H1 (cell line): Measurements from ENCODE around the gene CTIF. TPM values are rescaled to one million over a fixed set of nuclear protein-coding genes. Genes with fewer than 3 reads are reported as not detected.

Experiments used
- CTCF ChIA-PET: fragments of 300-600 bp; sonication (Branson Sonifier 250); formaldehyde crosslinking; loops from one replicate; lab custom pipeline; 2021; ENCODE audit not compliant: partially characterized antibody; lab: Charles Lee
- POLR2A ChIA-PET: fragments of 300-600 bp; sonication (Branson Sonifier 250); formaldehyde crosslinking; loops from one replicate; lab custom pipeline; 2021; ENCODE audit warnings: inconsistent platforms; ENCODE audit not compliant: partially characterized antibody; lab: Charles Lee
- DNase-seq, 2 experiments: peaks; one replicate each; pipeline versions ENCODE4 v3.0.0 to v3.0.0-alpha.2; 2010 to 2022; ENCODE audit warnings: low spot score in 2 of 2, low read depth in 1 of 2, mixed read lengths in 1 of 2
- FAIRE-seq: peaks from 2 replicates; lab custom pipeline; 2011; peaks lifted over from hg19 to GRCh38; lab: Jason Lieb, UNC
- H2AFZ ChIP-seq: 2 replicates; pipeline ENCODE4 v1.8.1; 2012; ENCODE audit warnings: low read length, inconsistent platforms
- H2AK5ac ChIP-seq: 2 replicates; pipeline ENCODE4 v1.6.1; 2013; ENCODE audit warnings: low read depth, low read length
- H2BK120ac ChIP-seq: replicated peaks from 2 replicates; pipeline ENCODE3; 2013; ENCODE audit warnings: low read depth, low read length, inconsistent platforms
- H2BK12ac ChIP-seq: 2 replicates; pipeline ENCODE4 v1.6.1; 2013; ENCODE audit warnings: low read depth, low read length
- H2BK15ac ChIP-seq: 2 replicates; pipeline ENCODE4 v1.6.1; 2013; ENCODE audit warnings: low read length
- H2BK20ac ChIP-seq: 2 replicates; pipeline ENCODE4 v1.6.1; 2013; ENCODE audit warnings: low read length
- H2BK5ac ChIP-seq: 2 replicates; pipeline ENCODE4 v1.6.1; 2013; ENCODE audit warnings: low read depth, low read length
- H3K14ac ChIP-seq: 2 replicates; pipeline ENCODE4 v1.6.1; 2013; ENCODE audit warnings: inconsistent platforms; ENCODE audit not compliant: insufficient read length
- H3K18ac ChIP-seq: 2 replicates; pipeline ENCODE4 v1.6.1; 2013; ENCODE audit warnings: low read length; ENCODE audit errors: extremely low read depth
- H3K23ac ChIP-seq: 2 replicates; pipeline ENCODE4 v1.6.1; 2013; ENCODE audit warnings: inconsistent platforms; ENCODE audit not compliant: insufficient read length
- H3K23me2 ChIP-seq: 2 replicates; pipeline ENCODE4 v1.6.1; 2013; ENCODE audit warnings: low read depth, low read length
- H3K27ac ChIP-seq: 2 replicates; pipeline ENCODE4 v1.6.1; 2011; ENCODE audit warnings: low read depth, low read length, inconsistent platforms
- H3K27me3 ChIP-seq, 4 experiments: replicated peaks in 1 of 4; 1 replicate in 1 of 4; 2 replicates in 3 of 4; pipeline versions ENCODE4 v1.6.1 to v1.8.1; 2011 to 2013; ENCODE audit warnings: low read length in 3 of 4, mild to moderate bottlenecking in 3 of 4, inconsistent platforms in 2 of 4, mixed read lengths in 2 of 4, moderate library complexity in 1 of 4; ENCODE audit not compliant: control insufficient read depth in 3 of 4, insufficient read depth in 3 of 4; ENCODE audit errors: extremely low read depth in 1 of 4
- H3K36me3 ChIP-seq, 4 experiments: 2 replicates each; pipeline versions ENCODE4 v1.6.1 to v1.8.1; 2011 to 2013; ENCODE audit warnings: mild to moderate bottlenecking in 4 of 4, low read length in 3 of 4, moderate library complexity in 2 of 4, control low read depth in 1 of 4, inconsistent platforms in 1 of 4; ENCODE audit not compliant: insufficient read depth in 4 of 4, control insufficient read depth in 2 of 4
- H3K4ac ChIP-seq: replicated peaks from 2 replicates; pipeline ENCODE3; 2013; ENCODE audit warnings: low read length, low read depth, mixed read lengths, inconsistent platforms; ENCODE audit not compliant: insufficient read length
- H3K4me1 ChIP-seq, 4 experiments: replicated peaks in 1 of 4; 1 replicate in 1 of 4; 2 replicates in 3 of 4; pipeline versions ENCODE4 v1.6.1 to v1.8.1; 2011 to 2013; ENCODE audit warnings: low read length in 3 of 4, inconsistent platforms in 2 of 4, mixed read lengths in 1 of 4; ENCODE audit not compliant: insufficient read depth in 4 of 4, control insufficient read depth in 3 of 4
- H3K4me2 ChIP-seq, 2 experiments: 2 replicates each; pipeline versions ENCODE4 v1.6.1 to v1.8.1; 2011 to 2013; ENCODE audit warnings: low read depth in 2 of 2, low read length in 2 of 2, control low read depth in 1 of 2, inconsistent platforms in 1 of 2, mild to moderate bottlenecking in 1 of 2; ENCODE audit not compliant: insufficient read depth in 1 of 2
- H3K4me3 ChIP-seq, 4 experiments: fragments of 200-600, 300-600 bp in 1 of 4; sonication (generic), shearing (Covaris generic), sonication (Bioruptor Twin) in 1 of 4; 2 replicates each; pipeline versions ENCODE4 v1.5.1 to v1.8.1; 2011 to 2016; ENCODE audit warnings: low read length in 4 of 4, low read depth in 3 of 4, control low read depth in 2 of 4, inconsistent platforms in 2 of 4, mild to moderate bottlenecking in 2 of 4, mixed read lengths in 1 of 4, moderate library complexity in 1 of 4; ENCODE audit not compliant: insufficient read depth in 2 of 4; ENCODE audit errors: extremely low read depth in 1 of 4
- H3K56ac ChIP-seq: replicated peaks from 2 replicates; pipeline ENCODE3; 2013; ENCODE audit warnings: low read depth, mild to moderate bottlenecking, mixed read lengths, low read length, inconsistent platforms; ENCODE audit not compliant: insufficient read length
- H3K79me1 ChIP-seq: 2 replicates; pipeline ENCODE4 v1.6.1; 2013; ENCODE audit warnings: low read depth, low read length, control low read depth
- H3K79me2 ChIP-seq, 2 experiments: 2 replicates each; pipeline versions ENCODE4 v1.6.1 to v1.8.1; 2012 to 2013; ENCODE audit warnings: low read length in 2 of 2, mild to moderate bottlenecking in 2 of 2, inconsistent platforms in 1 of 2; ENCODE audit not compliant: insufficient read depth in 2 of 2, control insufficient read depth in 1 of 2
- H3K9ac ChIP-seq, 4 experiments: replicated peaks in 1 of 4; 1 replicate in 1 of 4; 2 replicates in 3 of 4; pipeline versions ENCODE4 v1.6.1 to v1.8.1; 2011 to 2013; ENCODE audit warnings: low read depth in 3 of 4, low read length in 3 of 4, control low read depth in 2 of 4, mild to moderate bottlenecking in 2 of 4, moderate library complexity in 2 of 4, inconsistent platforms in 1 of 4; ENCODE audit errors: extremely low read depth in 1 of 4
- H3K9me3 ChIP-seq, 2 experiments: 2 replicates each; pipeline versions ENCODE4 v1.6.1 to v1.8.1; 2012 to 2013; ENCODE audit warnings: mild to moderate bottlenecking in 2 of 2, moderate library complexity in 2 of 2, control low read depth in 1 of 2, inconsistent platforms in 1 of 2, low read depth in 1 of 2, low read length in 1 of 2, mixed read lengths in 1 of 2; ENCODE audit not compliant: insufficient read depth in 2 of 2
- H4K20me1 ChIP-seq, 2 experiments: replicated peaks in 1 of 2; 2 replicates each; pipeline versions ENCODE3 to v1.8.1; 2011 to 2013; ENCODE audit warnings: inconsistent platforms in 2 of 2, low read length in 2 of 2, mild to moderate bottlenecking in 1 of 2; ENCODE audit not compliant: insufficient read depth in 2 of 2, control insufficient read depth in 1 of 2
- H4K5ac ChIP-seq: 2 replicates; pipeline ENCODE4 v1.6.1; 2013; ENCODE audit warnings: low read length, low read depth, mixed read lengths, inconsistent platforms; ENCODE audit not compliant: insufficient read length
- H4K8ac ChIP-seq: 2 replicates; pipeline ENCODE4 v1.8.0; 2013; ENCODE audit warnings: mild to moderate bottlenecking, moderate library complexity, low read length, inconsistent platforms; ENCODE audit not compliant: insufficient read depth; ENCODE audit errors: extremely low read depth
- H4K91ac ChIP-seq: replicated peaks from 2 replicates; pipeline ENCODE3; 2013; ENCODE audit warnings: low read length, mixed read lengths, inconsistent platforms; ENCODE audit not compliant: insufficient read length
- ASH2L ChIP-seq: fragments of 200-600, 300-600 bp; sonication (generic); IDR thresholded peaks from one replicate; pipeline ENCODE4 v1.7.1; 2017; ENCODE audit warnings: low read length
- BCL11A ChIP-seq, 2 experiments: IDR thresholded peaks; one replicate each; pipeline ENCODE4 v1.6.1; 2011; ENCODE audit warnings: low read depth in 2 of 2, low read length in 2 of 2, mild to moderate bottlenecking in 2 of 2
- CBX8 ChIP-seq: fragments of 300-800, 300-1000 bp; sonication (generic); IDR thresholded peaks from 2 replicates; pipeline ENCODE4 v1.7.1; 2016; ENCODE audit warnings: low read depth, low read length, borderline replicate concordance
- CEBPB ChIP-seq: IDR thresholded peaks from 2 replicates; pipeline ENCODE4 v1.6.1; 2012; ENCODE audit warnings: low read depth, low read length
- CREB1 ChIP-seq: IDR thresholded peaks from 2 replicates; pipeline ENCODE4 v1.6.1; 2012; ENCODE audit warnings: inconsistent platforms
- EZH2 ChIP-seq: fragments of 200-600 bp; sonication (generic); IDR thresholded peaks from 2 replicates; pipeline ENCODE4 v1.7.1; 2012; ENCODE audit warnings: low read depth, mild to moderate bottlenecking, moderate library complexity, low read length, inconsistent platforms; ENCODE audit not compliant: severe bottlenecking
- FOSL1 ChIP-seq: IDR thresholded peaks from 2 replicates; pipeline ENCODE4 v1.6.1; 2011; ENCODE audit warnings: mild to moderate bottlenecking, low read depth, low read length, moderate library complexity; ENCODE audit not compliant: insufficient read depth
- JUND ChIP-seq: IDR thresholded peaks from 2 replicates; pipeline ENCODE4 v1.6.1; 2011; ENCODE audit warnings: mild to moderate bottlenecking, improper control_type of control experiment, low read length
- NRF1 ChIP-seq: IDR thresholded peaks from 2 replicates; pipeline ENCODE4 v1.6.1; 2011; ENCODE audit warnings: mild to moderate bottlenecking, low read depth, low read length, improper control_type of control experiment
- POLR2A ChIP-seq, 2 experiments: IDR thresholded peaks; 1 replicate in 1 of 2; 2 replicates in 1 of 2; pipeline ENCODE4 v1.6.1; 2011; ENCODE audit warnings: low read depth in 2 of 2, low read length in 2 of 2, mild to moderate bottlenecking in 2 of 2; ENCODE audit errors: control extremely low read depth in 1 of 2
- RAD21 ChIP-seq, 2 experiments: IDR thresholded peaks in 1 of 2; conservative IDR thresholded peaks in 1 of 2; 2 replicates each; pipeline ENCODE4 v1.6.1; 2011; ENCODE audit warnings: low read depth in 2 of 2, low read length in 2 of 2, improper control_type of control experiment in 1 of 2, inconsistent platforms in 1 of 2, mild to moderate bottlenecking in 1 of 2, moderate library complexity in 1 of 2
- SAP30 ChIP-seq: fragments of 300-600 bp; sonication (generic); IDR thresholded peaks from 2 replicates; pipeline ENCODE4 v1.7.1; 2012; ENCODE audit warnings: low read length, moderate library complexity, mild to moderate bottlenecking, inconsistent platforms; ENCODE audit not compliant: insufficient read depth, insufficient replicate concordance
- SIX5 ChIP-seq: IDR thresholded peaks from 2 replicates; pipeline ENCODE4 v1.6.1; 2011; ENCODE audit warnings: mild to moderate bottlenecking, low read depth, low read length
- SP1 ChIP-seq: IDR thresholded peaks from 2 replicates; pipeline ENCODE4 v1.6.1; 2011; ENCODE audit warnings: low read depth, low read length
- SRF ChIP-seq: IDR thresholded peaks from 2 replicates; pipeline ENCODE4 v1.6.1; 2011; ENCODE audit warnings: mild to moderate bottlenecking, low read depth, low read length, moderate library complexity
- SUZ12 ChIP-seq: fragments of 200-600 bp; sonication (generic); IDR thresholded peaks from 2 replicates; pipeline ENCODE4 v1.6.1; 2012; ENCODE audit warnings: mild to moderate bottlenecking, inconsistent platforms, low read length, moderate library complexity, mixed read lengths
- WGBS, 2 experiments: shearing (Covaris generic) in 1 of 2; methylation state at CpG; one replicate each; pipeline versions ENCODE4 v1.1.6 to v1.1.7; 2013 to 2015; ENCODE audit warnings: low lambda C conversion rate in 2 of 2, mixed read lengths in 2 of 2, inconsistent platforms in 1 of 2, low coverage in 1 of 2, missing lambda C conversion rate in 1 of 2; ENCODE audit not compliant: insufficient replicate concordance in 2 of 2, insufficient coverage in 1 of 2, insufficient read length in 1 of 2; ENCODE audit errors: extremely low coverage in 1 of 2, missing lambda C conversion rate in 1 of 2; 5-methylcytosine and 5-hydroxymethylcytosine counted together
- polyA plus RNA-seq, 7 experiments: library from polyadenylated mRNA; depleted of rRNA in 3 of 7; stranded (reverse) in 5 of 7; unstranded in 2 of 7; fragments of >200 nt in 5 of 7; fragments of 200-250 nt in 2 of 7; gene quantifications; 1 replicate in 5 of 7; 2 replicates in 1 of 7; 4 replicates in 1 of 7; pipeline versions ENCODE4 v1.2.1 to v1.2.3, GENCODE V29; 2011 to 2013; ENCODE audit warnings: missing spikeins in 2 of 7, mixed read lengths in 2 of 7
- total RNA-seq: library from RNA; stranded (reverse); fragmentation: NEBNext Ultra II Directional; extraction: Animal tissue kit (Norgen Biotek cat#: 25700); gene quantifications from 2 replicates; pipeline ENCODE4 v1.2.1, GENCODE V29; 2021

CTIF gene
- total and polyA plus RNA-seq, 2 of the 8 experiments (the other 6 are each of a cell fraction or from before 2014, with no cell fraction given): 9.0 to 17.8 TPM

GRCh38 chr18:48590678-48591077 lies 51.8 kb downstream of the CTIF start:
- H3K4ac ChIP-seq: no peak overlapping the region
- no peak overlapping the region for H4K91ac ChIP-seq
- H2AFZ ChIP-seq: no peak overlapping the region
- H2BK5ac ChIP-seq: no peak overlapping the region
- no peak overlapping the region for H4K5ac ChIP-seq
- no peaks in the 10 kb centered on the region for H3K9me3 ChIP-seq
- H3K27me3 ChIP-seq: no peaks in the 10 kb centered on the region
- H3K4me2 ChIP-seq: no peak overlapping the region
- no peak overlapping the region for H3K23ac ChIP-seq
- no peaks in the 10 kb centered on the region for H3K23me2 ChIP-seq
- no peaks in the 10 kb centered on the region for H3K36me3 ChIP-seq
- no peak overlapping the region for H2BK15ac ChIP-seq
- DNase-seq (no peak), FAIRE-seq (no peak)
- POLR2A ChIA-PET: no interaction called here
- 92% methylated on average over 5 of the region's 5 CpGs; no CpG with 5 or more reads in 1 of the 2 experiments for WGBS, 2 experiments
- no peak overlapping the region for H2AK5ac ChIP-seq
- H3K79me2 ChIP-seq: peaks cover 0 to 2% of the 10 kb centered on the region in 2 experiments; a peak in 1 of 4 replicates
- H3K4me3 ChIP-seq: no peak overlapping the region
- H3K56ac ChIP-seq: no peak overlapping the region
- H2BK20ac ChIP-seq: no peak overlapping the region
- no peak overlapping the region for H3K14ac ChIP-seq
- H2BK120ac ChIP-seq: no peak overlapping the region
- H4K20me1 ChIP-seq: peaks cover 2 to 3% of the 10 kb centered on the region in 2 experiments
- H3K18ac ChIP-seq: no peak overlapping the region
- CTCF ChIA-PET: interaction anchor here (1.1 to 2.7 kb wide), 5 partner anchors 10 to 115 kb away, joined by 3 to 13 read pairs (median 7); no protein-coding TSS in a partner anchor
- peaks cover 0 to 4% (median 2%) of the 10 kb centered on the region in 4 experiments; a peak in 1 of 7 replicates for H3K4me1 ChIP-seq
- H4K8ac ChIP-seq: no peak overlapping the region
- H2BK12ac ChIP-seq: no peak overlapping the region
- peaks cover 4% of the 10 kb centered on the region for H3K79me1 ChIP-seq
- no peak overlapping the region for H3K27ac ChIP-seq
- no peak overlapping the region for H3K9ac ChIP-seq
- TF ChIP-seq SP1 (no peak), RAD21 (IDR thresholded peaks at IDR 0.05 in 1 of 2, conservative IDR thresholded peaks at IDR 0.05 in 1 of 2; ENCODE audit: low read depth in 2 of 2, low read length in 2 of 2) (no peak), FOSL1 (no peak), SRF (no peak), POLR2A (IDR thresholded peaks at IDR 0.05; ENCODE audit: control extremely low read depth in 1 of 2, low read depth in 2 of 2, low read length in 2 of 2) (no peak), CBX8 (no peak), SIX5 (no peak), NRF1 (no peak), EZH2 (no peak), JUND (no peak), CREB1 (no peak), SUZ12 (no peak), SAP30 (no peak), CEBPB (no peak), BCL11A (IDR thresholded peaks at IDR 0.05; ENCODE audit: low read depth in 2 of 2, low read length in 2 of 2) (no peak), ASH2L (no peak)
